NK-92 (cell line): ENCODE measurements around the gene NCAPD2.
A peak's percentile ranks its signal among the peaks of the same experiment; 100 is the strongest.

Experiments
- DNase-seq: peaks from one replicate; lab custom pipeline; 2025; ENCODE audit not compliant: unreplicated experiment; lab: John Stamatoyannopoulos, UW

NCAPD2 gene

GRCh38 chr12:6533923-6534694 is 40.2 kb downstream of the NCAPD2 start, which contains the start of gene GAPDH:
GAPDH (plus strand) TSS chr12:6534517; CDS start chr12:6534833, 316 bp downstream.
- DNase-seq: no peak

DNA sequence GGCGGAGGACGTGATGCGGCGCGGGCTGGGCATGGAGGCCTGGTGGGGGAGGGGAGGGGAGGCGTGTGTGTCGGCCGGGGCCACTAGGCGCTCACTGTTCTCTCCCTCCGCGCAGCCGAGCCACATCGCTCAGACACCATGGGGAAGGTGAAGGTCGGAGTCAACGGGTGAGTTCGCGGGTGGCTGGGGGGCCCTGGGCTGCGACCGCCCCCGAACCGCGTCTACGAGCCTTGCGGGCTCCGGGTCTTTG is 40.7 kb downstream of the NCAPD2 start:
- peak; percentile 2 for DNase-seq

DNA sequence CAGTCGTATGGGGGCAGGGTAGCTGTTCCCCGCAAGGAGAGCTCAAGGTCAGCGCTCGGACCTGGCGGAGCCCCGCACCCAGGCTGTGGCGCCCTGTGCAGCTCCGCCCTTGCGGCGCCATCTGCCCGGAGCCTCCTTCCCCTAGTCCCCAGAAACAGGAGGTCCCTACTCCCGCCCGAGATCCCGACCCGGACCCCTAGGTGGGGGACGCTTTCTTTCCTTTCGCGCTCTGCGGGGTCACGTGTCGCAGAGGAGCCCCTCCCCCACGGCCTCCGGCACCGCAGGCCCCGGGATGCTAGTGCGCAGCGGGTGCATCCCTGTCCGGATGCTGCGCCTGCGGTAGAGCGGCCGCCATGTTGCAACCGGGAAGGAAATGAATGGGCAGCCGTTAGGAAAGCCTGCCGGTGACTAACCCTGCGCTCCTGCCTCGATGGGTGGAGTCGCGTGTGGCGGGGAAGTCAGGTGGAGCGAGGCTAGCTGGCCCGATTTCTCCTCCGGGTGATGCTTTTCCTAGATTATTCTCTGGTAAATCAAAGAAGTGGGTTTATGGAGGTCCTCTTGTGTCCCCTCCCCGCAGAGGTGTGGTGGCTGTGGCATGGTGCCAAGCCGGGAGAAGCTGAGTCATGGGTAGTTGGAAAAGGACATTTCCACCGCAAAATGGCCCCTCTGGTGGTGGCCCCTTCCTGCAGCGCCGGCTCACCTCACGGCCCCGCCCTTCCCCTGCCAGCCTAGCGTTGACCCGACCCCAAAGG is 41.2 kb downstream of the NCAPD2 start:
- DNase-seq: no peak

DNA sequence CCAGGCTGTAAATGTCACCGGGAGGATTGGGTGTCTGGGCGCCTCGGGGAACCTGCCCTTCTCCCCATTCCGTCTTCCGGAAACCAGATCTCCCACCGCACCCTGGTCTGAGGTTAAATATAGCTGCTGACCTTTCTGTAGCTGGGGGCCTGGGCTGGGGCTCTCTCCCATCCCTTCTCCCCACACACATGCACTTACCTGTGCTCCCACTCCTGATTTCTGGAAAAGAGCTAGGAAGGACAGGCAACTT is 41.7 kb downstream of the NCAPD2 start:
- DNase-seq: no peak

GRCh38 chr12:6535960-6536847 is 42.3 kb downstream of the NCAPD2 start:
- no peak for DNase-seq

- DNase-seq: no peak
Measured at GRCh38 chr12:6536894-6537579, 43.1 kb downstream of the NCAPD2 start.

- peak; percentile 3 for DNase-seq
Measured at GRCh38 chr12:6537580-6538419, 43.9 kb downstream of the NCAPD2 start.

DNA sequence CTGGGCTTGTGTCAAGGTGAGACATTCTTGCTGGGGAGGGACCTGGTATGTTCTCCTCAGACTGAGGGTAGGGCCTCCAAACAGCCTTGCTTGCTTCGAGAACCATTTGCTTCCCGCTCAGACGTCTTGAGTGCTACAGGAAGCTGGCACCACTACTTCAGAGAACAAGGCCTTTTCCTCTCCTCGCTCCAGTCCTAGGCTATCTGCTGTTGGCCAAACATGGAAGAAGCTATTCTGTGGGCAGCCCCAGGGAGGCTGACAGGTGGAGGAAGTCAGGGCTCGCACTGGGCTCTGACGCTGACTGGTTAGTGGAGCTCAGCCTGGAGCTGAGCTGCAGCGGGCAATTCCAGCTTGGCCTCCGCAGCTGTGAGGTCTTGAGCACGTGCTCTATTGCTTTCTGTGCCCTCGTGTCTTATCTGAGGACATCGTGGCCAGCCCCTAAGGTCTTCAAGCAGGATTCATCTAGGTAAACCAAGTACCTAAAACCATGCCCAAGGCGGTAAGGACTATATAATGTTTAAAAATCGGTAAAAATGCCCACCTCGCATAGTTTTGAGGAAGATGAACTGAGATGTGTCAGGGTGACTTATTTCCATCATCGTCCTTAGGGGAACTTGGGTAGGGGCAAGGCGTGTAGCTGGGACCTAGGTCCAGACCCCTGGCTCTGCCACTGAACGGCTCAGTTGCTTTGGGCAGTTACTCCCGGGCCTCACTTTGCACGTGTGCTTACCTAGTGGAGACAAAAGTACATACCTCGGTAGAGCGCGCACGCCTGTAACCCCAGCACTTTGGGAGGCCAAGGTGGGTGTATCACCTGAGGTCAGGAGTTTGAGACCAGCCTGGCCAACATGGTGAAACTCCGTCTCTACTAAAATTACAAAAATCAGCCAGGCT is 44.8 kb downstream of the NCAPD2 start:
- no peak for DNase-seq

DNA sequence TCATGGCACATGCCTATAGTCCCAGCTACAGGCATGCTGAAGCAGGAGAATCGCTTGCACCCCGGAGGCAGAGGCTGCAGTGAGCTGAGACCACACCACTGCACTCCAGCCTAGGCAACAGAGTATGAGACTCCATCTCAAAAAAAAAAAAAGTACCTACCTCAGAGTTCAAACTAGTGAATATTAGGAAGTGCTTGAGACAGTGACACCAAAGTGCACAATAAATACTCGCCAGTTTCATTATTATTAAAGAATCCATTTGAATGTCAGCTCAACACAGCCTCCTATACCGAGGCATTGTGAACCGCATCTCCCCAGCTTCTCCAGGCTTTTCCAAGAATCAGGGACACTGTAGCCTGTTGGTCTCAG is 45.4 kb downstream of the NCAPD2 start:
- DNase-seq: no peak

- no peak for DNase-seq
Measured at GRCh38 chr12:6539707-6540134, 45.8 kb downstream of the NCAPD2 start.

DNA sequence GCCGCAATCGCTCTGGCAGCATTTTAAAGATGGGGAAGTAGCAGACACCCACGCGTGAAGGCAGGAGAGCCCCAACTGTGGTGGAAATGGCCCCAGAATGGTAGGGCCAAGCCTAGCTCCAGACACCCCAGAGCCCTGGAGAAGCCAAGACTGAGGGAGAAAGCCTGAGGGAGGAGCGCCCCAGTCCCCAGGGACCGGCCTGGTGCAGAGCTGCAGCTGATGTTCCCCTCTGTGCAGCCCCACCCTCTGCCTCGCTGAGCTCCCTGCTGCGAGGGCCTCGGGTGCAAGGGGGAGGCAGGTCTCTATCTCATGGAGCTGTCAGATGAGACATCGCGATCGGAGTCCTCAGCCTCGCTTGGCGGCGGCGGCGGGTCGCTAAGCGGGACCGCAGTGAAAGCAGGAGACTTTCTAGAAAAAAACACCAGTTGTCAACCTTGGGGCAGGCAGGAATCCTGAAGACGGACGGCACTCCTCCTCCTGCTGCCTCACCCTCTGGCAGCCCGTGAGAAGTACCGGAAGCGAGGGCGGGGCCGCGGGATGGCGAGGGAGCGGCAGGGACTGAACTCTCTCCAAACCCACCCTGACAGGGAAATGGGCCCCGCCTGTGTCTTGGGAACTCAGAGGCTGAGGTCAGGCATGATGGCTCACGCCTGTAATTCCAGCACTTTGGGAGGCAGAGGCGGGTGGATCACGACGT is 46.4 kb downstream of the NCAPD2 start:
- DNase-seq: no peak

GRCh38 chr12:6541371-6542165 is 47.7 kb downstream of the NCAPD2 start:
- DNase-seq: no peak

- no peak for DNase-seq
Measured at GRCh38 chr12:6542209-6543009, 48.5 kb downstream of the NCAPD2 start.

DNA sequence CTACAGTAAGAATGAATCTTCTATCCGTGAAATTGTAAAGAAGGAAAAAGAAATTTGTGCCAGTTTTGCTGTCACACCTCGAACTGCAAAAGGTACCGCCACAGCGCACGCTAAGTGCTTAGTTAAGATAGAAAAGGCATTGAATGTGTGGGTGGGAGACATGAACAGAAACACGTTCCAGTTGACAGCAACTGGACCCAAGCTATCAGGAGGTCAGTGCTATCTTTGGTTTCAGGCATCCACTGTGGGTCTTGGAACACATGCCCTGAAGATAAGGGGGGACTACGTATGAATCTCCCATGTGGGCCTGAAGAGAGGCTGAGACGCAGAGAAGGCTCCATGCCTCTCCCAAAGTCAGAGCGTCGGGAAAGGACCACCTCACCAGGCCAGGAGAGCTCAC is 52.1 kb downstream of the NCAPD2 start:
- no peak for DNase-seq

GRCh38 chr12:6547566-6547965 is 53.7 kb downstream of the NCAPD2 start:
- DNase-seq: no peak

GRCh38 chr12:6547987-6548386 is 54.1 kb downstream of the NCAPD2 start:
- no peak for DNase-seq

DNA sequence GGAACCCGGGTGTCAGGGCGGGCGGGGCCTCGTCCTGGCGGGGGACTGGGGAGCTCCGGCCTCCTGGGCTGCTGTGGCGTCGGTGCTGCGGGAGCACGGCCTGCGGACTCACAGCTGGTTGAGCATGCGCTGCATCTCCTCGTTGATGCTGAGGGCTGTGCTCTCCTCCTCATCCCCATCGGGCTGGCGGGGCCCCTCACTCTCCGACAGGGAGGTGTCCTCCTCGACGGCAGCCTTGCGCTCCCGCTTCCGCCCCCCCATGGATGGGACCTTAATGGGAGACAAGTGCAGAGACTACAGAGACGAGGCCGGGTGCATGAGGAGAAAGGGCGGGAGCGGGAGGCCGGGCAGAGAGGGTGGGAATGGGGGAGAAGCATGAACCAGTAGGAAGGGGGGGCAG is 54.7 kb downstream of the NCAPD2 start:
- DNase-seq: no peak
